Retinal pigment epithelial cell (primary cell): Measurements from ENCODE around the gene C9orf152.

Experiments
- DNase-seq: peaks from one replicate; pipeline ENCODE4 v3.0.0-alpha.2; 2010; ENCODE audit warnings: low read depth
- H3K4me3 ChIP-seq: 2 replicates; pipeline ENCODE4 v1.5.1; 2011; ENCODE audit warnings: mild to moderate bottlenecking, low read length, control low read depth, moderate library complexity
- TF ChIP-seq, protein P1 (sequence below): conservative IDR thresholded peaks from 2 replicates; pipeline ENCODE4 v1.5.1; 2011; ENCODE audit warnings: low read depth, low read length, control low read depth, inconsistent platforms

C9orf152 gene

DNA sequence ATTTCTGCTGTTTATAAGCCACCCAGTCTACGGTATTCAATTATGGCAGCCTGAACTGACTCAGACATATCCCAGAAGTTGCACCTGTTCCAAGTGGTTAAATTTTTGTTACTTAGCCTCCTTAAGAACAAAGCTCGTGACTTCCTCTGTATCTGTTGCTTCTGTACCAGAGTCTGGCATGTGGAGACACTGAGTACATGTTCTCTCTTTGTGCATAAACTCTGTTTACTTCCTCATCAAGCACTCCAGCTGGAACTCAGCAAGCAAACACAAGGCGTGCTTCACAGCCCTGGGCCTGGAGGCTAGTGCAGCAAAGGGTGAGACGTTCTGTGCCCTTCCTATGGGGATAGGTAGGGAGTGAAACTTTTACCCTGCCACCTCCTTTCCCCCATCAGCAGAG, 19.0 kb downstream of the C9orf152 start:
- DNase-seq, result no peak
- TF ChIP-seq, protein P1, sequence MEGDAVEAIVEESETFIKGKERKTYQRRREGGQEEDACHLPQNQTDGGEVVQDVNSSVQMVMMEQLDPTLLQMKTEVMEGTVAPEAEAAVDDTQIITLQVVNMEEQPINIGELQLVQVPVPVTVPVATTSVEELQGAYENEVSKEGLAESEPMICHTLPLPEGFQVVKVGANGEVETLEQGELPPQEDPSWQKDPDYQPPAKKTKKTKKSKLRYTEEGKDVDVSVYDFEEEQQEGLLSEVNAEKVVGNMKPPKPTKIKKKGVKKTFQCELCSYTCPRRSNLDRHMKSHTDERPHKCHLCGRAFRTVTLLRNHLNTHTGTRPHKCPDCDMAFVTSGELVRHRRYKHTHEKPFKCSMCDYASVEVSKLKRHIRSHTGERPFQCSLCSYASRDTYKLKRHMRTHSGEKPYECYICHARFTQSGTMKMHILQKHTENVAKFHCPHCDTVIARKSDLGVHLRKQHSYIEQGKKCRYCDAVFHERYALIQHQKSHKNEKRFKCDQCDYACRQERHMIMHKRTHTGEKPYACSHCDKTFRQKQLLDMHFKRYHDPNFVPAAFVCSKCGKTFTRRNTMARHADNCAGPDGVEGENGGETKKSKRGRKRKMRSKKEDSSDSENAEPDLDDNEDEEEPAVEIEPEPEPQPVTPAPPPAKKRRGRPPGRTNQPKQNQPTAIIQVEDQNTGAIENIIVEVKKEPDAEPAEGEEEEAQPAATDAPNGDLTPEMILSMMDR, result no peak
- H3K4me3 ChIP-seq, result no peak overlapping the region

DNA sequence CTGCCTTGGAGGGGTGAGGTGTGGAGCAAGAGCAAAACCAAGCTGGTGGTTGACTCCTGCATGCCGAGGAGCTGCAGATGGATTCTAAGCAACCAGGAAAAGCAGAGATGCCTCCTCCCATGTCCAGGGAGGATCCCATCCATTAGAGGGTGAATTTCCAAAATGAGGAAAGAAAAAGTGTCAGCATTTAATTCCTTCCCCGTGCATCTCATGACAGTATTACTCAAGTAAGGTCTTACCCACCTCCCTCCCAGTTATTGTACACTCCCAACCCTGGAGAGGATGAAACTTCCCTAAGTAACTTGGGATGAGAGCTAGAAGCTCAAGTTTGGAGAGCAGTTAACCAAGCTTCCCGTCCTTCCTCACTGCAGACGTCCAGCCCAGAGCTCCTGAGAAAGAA, 19.9 kb downstream of the C9orf152 start:
- no peak for DNase-seq
- no peak overlapping the region for H3K4me3 ChIP-seq

DNA sequence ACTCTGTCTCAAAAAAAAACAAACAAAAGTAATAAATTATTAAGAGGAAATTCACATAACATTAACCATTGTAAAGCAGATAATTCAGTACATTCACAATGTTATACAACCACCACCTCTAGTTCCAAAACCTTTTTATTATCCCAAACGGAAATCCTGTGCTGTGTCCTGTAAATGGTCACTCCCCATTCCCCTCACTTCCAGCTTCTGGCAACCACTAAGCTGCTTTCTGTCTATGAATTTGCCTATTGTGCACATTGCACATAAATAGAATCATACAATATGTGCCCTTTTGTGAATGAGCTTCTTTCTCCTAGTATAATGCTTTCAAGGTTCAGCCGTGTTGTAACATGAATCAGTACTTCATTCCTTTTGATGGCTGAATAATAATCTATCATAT, 20.8 kb downstream of the C9orf152 start:
- TF ChIP-seq, protein P1, result no peak
- no peak for DNase-seq
- no peak overlapping the region for H3K4me3 ChIP-seq

More for the DNA sequence above, 19.9 kb downstream of the C9orf152 start:
- TF ChIP-seq, protein P1, result no peak

DNA sequence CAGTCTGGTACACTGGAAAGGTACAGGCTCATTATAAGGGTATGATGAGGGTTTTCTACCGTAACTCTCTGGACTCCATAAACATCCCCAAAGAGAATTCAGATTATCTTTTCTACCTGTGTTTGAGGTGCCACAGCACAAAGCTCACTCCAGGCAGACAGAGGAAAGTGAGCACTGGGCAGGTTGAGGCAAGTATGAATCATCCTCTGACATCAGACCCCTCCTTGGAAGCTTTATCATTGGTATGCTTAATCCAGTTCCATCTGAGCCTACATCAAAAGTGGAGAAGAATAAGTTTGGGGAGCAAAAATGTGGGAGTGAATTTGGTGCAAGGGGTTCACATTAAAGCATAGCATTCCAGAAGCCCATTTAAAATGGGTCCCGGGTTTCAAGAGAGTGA, 21.7 kb downstream of the C9orf152 start:
- DNase-seq, result no peak
- TF ChIP-seq, protein P1, result no peak
- no peak overlapping the region for H3K4me3 ChIP-seq

DNA sequence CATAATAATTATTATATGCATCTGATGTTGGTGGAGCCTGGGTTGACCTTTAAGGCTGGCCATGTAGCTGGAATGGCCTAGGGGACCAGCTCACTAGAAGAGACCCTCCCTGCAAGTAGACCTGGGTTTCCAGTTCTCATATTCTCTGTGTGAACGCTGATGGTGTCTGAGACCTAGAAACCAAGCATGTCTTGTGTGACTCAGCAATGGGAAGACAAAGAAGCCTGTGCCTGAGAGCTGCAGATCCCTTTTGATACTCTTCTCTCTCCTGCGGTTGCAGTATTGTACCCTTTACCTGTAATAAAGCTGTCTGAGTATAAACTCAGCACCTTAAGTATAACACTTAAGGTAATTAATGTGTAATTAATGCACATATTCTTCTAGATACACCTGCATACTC, 22.2 kb downstream of the C9orf152 start:
- H3K4me3 ChIP-seq, result no peak overlapping the region
- no peak for DNase-seq

DNA sequence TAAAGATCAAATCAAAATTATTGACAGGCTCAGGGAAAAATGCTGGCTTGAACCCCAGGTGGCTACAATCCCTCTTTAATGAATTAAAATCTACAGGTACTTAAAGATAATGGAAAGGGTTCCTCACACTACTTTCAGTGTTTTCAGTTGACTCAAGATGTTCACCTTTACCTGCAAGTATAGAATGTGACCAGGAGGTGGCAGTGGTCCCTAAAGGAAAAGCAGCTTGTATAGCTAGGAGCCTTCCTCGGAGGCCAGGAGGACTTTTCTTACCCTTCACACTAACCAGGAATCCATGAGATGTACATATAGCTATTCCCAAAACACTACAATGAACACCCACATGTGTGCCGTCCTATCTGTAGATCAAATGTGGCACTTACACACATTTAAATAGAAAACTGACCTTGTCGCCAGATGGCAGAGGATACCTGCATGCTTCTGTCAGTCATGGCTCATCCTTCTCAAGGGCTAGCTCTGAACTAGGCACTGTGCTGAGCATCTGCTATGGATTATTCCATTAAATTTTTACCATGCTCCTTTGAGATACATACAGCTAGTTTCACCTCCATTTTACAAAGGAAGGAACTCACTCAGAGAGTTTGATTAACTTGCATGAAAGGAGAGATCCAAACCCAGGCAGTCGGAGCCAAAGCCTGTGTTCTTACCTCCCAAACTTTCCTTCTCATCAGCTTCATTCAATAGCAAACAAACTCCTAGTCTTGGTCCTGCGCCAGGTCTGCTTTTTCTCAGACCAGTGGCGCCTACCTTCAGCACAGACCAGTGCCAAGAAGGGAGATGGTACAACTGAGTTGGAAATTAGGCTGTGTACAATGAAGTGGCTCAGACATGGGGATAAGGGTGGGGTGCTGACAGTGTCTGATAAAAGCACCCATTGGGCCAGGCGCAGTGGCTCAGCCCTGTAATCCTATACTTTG, 24.5 kb downstream of the C9orf152 start:
- peak; percentile 16 for DNase-seq
- TF ChIP-seq, protein P1, result peak; percentile 80

More for the DNA sequence above, 22.2 kb downstream of the C9orf152 start:
- TF ChIP-seq, protein P1, result no peak

More for the DNA sequence above, 24.5 kb downstream of the C9orf152 start:
- H3K4me3 ChIP-seq, result no peak overlapping the region
